Left lung (tissue), 10 donors: ENCODE data around the gene FBXO3. TPM values are rescaled to one million over a fixed set of nuclear protein-coding genes. Genes with fewer than 3 reads are reported as not detected.
A peak's percentile ranks its signal among the peaks of the same experiment; 100 is the strongest.
"Not testable (repeated sequence)": the region's sequence is repeated elsewhere in the genome, so short reads cannot be mapped to it uniquely, and the experiment has no call there.

ENCODE experiments used
- ATAC-seq: fragments of 200-7000 bp; cut with Tn5 transposase; one replicate; pipeline ENCODE4 v1.9.1; 2020; ENCODE audit warnings: moderate library complexity
- DNase-seq, 4 donors: peaks; one replicate each; pipeline ENCODE4 v3.0.0-alpha.2; 2013 to 2020
- H3K27ac ChIP-seq, 2 donors: fragments of 200-600 bp; sonication (generic) in 1 of 2; one replicate each; pipeline versions ENCODE4 v1.5.0 to v1.8.0; 2020 to 2021
- H3K27me3 ChIP-seq, 2 donors: fragments of 200-600 bp; sonication (generic) in 1 of 2; one replicate each; pipeline versions ENCODE4 v1.5.0 to v1.8.0; 2020 to 2021
- H3K36me3 ChIP-seq, 2 donors: fragments of 200-600 bp; sonication (generic) in 1 of 2; one replicate each; pipeline versions ENCODE4 v1.5.0 to v1.8.0; 2020 to 2021
- H3K4me1 ChIP-seq, 2 donors: fragments of 200-600 bp; one replicate each; pipeline ENCODE4 v1.8.0; 2021
- H3K4me3 ChIP-seq, 2 donors: fragments of 200-600 bp; sonication (generic) in 1 of 2; one replicate each; pipeline versions ENCODE4 v1.5.0 to v1.8.0; 2020 to 2021; ENCODE audit warnings: mild to moderate bottlenecking in 1 of 2
- H3K9me3 ChIP-seq, 2 donors: fragments of 200-600 bp; sonication (generic) in 1 of 2; one replicate each; pipeline versions ENCODE4 v1.5.0 to v1.8.0; 2020 to 2021
- CTCF ChIP-seq, 2 donors: fragments of 200-600 bp; sonication (generic) in 1 of 2; IDR thresholded peaks; one replicate each; pipeline versions ENCODE4 v1.5.0 to v1.8.0; 2021; ENCODE audit warnings: antibody characterized with exemption in 2 of 2
- intact Hi-C, 2 donors: fragments of 100-400 bp; cut with DNase I; formaldehyde crosslinking; loops; one replicate each; pipeline versions ENCODE4 v1.11.2 to v1.14.2; 2022
- polyA plus RNA-seq, 6 donors: library from polyadenylated mRNA; unstranded; fragments of 120-200 nt; gene quantifications; one replicate each; pipeline ENCODE4 v1.2.1, GENCODE V29; 2013; ENCODE audit not compliant: insufficient read length in 6 of 6
- total RNA-seq, 2 donors: library from RNA; stranded (reverse); fragmentation: NEBNext Ultra II Directional; extraction: Animal tissue kit (Norgen Biotek cat#: 25700); gene quantifications; one replicate each; pipeline ENCODE4 v1.2.1, GENCODE V29; 2021
- donor health status: DM: no; HTN: yes; CAD: no.
- donor health status: DM: no; HTN: no; CAD: no.

Gene FBXO3
- total and polyA plus RNA-seq, 8 donors = 25.9 to 54.8 (median 45.2) TPM

DNA sequence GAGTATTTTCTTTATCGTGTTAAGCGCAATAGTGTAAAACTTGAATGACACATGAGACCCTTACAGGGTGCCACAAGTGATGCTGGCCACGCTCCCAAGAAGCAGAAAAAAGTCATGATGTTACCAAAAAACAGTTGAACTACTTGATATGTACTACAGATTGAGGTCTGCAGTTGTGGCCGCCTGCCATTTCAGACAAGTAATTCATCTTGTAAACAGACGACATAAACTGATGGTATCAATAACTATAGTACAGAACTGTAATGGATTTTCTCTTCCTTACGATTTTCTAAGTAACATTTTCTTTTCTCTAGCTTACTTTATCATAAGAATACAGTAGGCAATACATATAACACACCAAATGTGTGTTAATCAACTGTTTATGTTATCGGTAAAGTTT, 43.6 kb downstream of the FBXO3 start:
- Histone ChIP-seq H3K27ac (no peak overlapping the region), H3K36me3 (peaks cover 0 to 22% of the 10 kb centered on the region in 2 donors), H3K4me1 (peaks cover 17 to 83% of the 10 kb centered on the region in 2 donors), H3K4me3 (peak overlapping the region in 1 of 2 donors; percentile 90), H3K9me3 (no peaks in the 10 kb centered on the region), H3K27me3 (no peaks in the 10 kb centered on the region)
- DNase-seq (no peak), ATAC-seq (no peak)
- intact Hi-C loops = no loop called here
- no peak for TF ChIP-seq CTCF (IDR thresholded peaks at IDR 0.05)

GRCh38 chr11:33729072-33729664, 45.2 kb downstream of the FBXO3 start:
- Histone ChIP-seq H3K4me1 (peaks cover 31 to 87% of the 10 kb centered on the region in 2 donors), H3K36me3 (peaks cover 0 to 22% of the 10 kb centered on the region in 2 donors)
- H3K27ac ChIP-seq, H3K27me3 ChIP-seq, DNase-seq, H3K4me3 ChIP-seq, ATAC-seq, H3K9me3 ChIP-seq, intact Hi-C loops: not testable (repeated sequence)

DNA sequence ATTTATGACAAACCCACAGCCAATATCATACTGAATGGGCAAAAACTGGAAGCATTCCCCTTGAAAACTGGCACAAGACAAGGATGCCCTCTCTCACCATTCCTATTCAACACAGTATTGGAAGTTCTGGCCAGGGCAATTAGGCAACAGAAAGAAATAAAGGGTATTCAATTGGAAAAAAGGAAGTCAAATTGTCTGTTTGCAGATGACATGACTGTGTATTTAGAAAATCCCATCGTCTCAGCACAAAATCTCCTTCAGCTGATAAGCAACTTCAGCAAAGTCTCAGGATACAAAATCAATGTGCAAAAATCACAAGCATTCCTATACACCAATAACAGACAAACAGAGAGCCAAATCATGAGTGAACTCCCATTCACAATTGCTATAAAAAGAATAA, 46.8 kb downstream of the FBXO3 start:
- peaks cover 0 to 13% of the 10 kb centered on the region in 2 donors for H3K36me3 ChIP-seq
- ATAC-seq, DNase-seq, intact Hi-C loops, H3K9me3 ChIP-seq, H3K4me3 ChIP-seq, H3K27me3 ChIP-seq: not testable (repeated sequence)
- peak overlapping the region in 1 of 2 donors; percentile 33 for H3K27ac ChIP-seq
- peaks cover 40 to 87% of the 10 kb centered on the region in 2 donors for H3K4me1 ChIP-seq

DNA sequence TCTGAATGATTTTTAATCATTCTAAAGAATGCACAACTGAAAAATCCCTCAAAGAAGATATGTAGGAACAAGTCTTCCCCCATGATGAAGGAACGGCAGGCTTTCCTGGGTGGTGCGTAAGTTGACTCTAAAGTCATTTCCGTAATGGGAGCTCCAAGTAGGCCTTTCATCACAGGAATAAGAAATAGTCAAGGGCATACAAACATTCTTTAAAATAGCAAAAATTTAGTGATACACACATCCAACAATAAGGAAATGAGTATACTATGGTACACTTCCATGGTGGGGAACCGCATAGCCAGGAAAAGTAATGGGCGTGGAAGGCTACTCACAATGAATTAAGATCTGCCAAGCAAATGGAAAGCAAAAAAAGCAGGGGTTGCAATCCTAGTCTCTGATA, 48.8 kb downstream of the FBXO3 start:
- ATAC-seq = no peak
- peaks cover 40 to 82% of the 10 kb centered on the region in 2 donors for H3K4me1 ChIP-seq
- intact Hi-C loops = no loop called here
- no peak for TF ChIP-seq CTCF (IDR thresholded peaks at IDR 0.05)
- H3K27ac ChIP-seq = peak overlapping the region; percentile 88
- no peak overlapping the region for H3K4me3 ChIP-seq
- no peaks in the 10 kb centered on the region for H3K27me3 ChIP-seq
- peaks cover 0 to 25% of the 10 kb centered on the region in 2 donors for H3K36me3 ChIP-seq
- DNase-seq = no peak
- no peaks in the 10 kb centered on the region for H3K9me3 ChIP-seq

DNA sequence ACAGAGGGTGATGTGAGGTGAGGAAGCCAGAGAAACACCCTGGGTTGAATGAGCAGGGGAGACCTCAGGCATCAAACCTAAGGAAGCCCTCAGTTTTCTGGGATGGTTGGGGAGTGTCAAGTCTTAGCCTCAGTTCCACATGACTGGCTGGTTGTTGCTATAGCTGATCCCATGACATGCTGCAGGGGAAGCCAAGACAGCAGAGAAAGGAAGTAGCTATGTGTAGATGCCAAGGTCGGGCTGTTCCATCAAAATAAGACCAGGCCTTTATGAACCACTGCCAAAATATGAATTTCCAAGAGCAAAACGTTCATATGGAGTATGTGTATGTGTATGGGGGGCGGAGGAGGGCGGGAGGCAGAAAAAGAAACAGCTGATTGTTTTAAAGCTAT, 49.7 kb downstream of the FBXO3 start:
- intact Hi-C loops = no loop called here

More for the DNA sequence above, 49.7 kb downstream of the FBXO3 start:
- no peaks in the 10 kb centered on the region for H3K27me3 ChIP-seq
- H3K4me1 ChIP-seq = peaks cover 37 to 82% of the 10 kb centered on the region in 2 donors
- ATAC-seq = peak; percentile 54
- peak overlapping the region; percentile 88 for H3K27ac ChIP-seq
- H3K36me3 ChIP-seq = peaks cover 0 to 28% of the 10 kb centered on the region in 2 donors
- peak in 3 of 4 donors; percentile 63 to 86 (median 63) for DNase-seq
- TF ChIP-seq CTCF (IDR thresholded peaks at IDR 0.05) = no peak
- H3K4me3 ChIP-seq = no peak overlapping the region
- no peaks in the 10 kb centered on the region for H3K9me3 ChIP-seq
